HepG2 (cell line): ENCODE data around the gene TM4SF20. TPM values are rescaled to one million over a fixed set of nuclear protein-coding genes. Genes with fewer than 3 reads are reported as not detected.
A peak's percentile ranks its signal among the peaks of the same experiment; 100 is the strongest.

Experiments used
- ATAC-seq: fragments of 200-7000 bp; cut with Tn5 transposase; 3 replicates; pipeline ENCODE4 v1.9.1; 2020; ENCODE audit warnings: mild to moderate bottlenecking, moderate library complexity
- BruUV-seq: library from RNA; stranded (reverse); fragments of 400-500 nt; replicated peaks from 2 replicates; lab custom pipeline; 2021; lab: Mats Ljungman, UMichigan
- CTCF ChIA-PET: fragments of 300-600 bp; formaldehyde crosslinking; extraction: SDS; loops from one replicate; lab custom pipeline; 2021; ENCODE audit warnings: low total read pairs, inconsistent platforms, low intra/inter-chr PET ratio; lab: Yijun Ruan, JAX
- POLR2A ChIA-PET: fragments of 350-600 bp; sonication (Branson Sonifier 250); formaldehyde crosslinking; loops from one replicate; lab custom pipeline; 2020; ENCODE audit warnings: antibody characterized with exemption, inconsistent platforms; lab: Yijun Ruan, JAX
- DNase-seq: peaks from one replicate; pipeline ENCODE4 v3.0.0-alpha.2; 2015; ENCODE audit warnings: low spot score
- FAIRE-seq: peaks from 3 replicates; lab custom pipeline; 2011; peaks lifted over from hg19 to GRCh38; lab: Jason Lieb, UNC
- H2AFZ ChIP-seq: one replicate; pipeline ENCODE4 v1.6.1; 2011; ENCODE audit warnings: low read length, inconsistent platforms
- H3K27ac ChIP-seq: fragments of 300-600 bp; 3 replicates; pipeline ENCODE4 v1.8.0; 2011; ENCODE audit warnings: mixed run types, mild to moderate bottlenecking, mixed read lengths, low read length, inconsistent platforms; ENCODE audit not compliant: insufficient read depth; ENCODE audit errors: extremely low read length
- H3K27me3 ChIP-seq, 2 experiments: fragments of 200-600 bp in 1 of 2; 2 replicates in 1 of 2; 3 replicates in 1 of 2; pipeline versions ENCODE4 v1.6.0 to v1.8.0; 2011; ENCODE audit warnings: low read length in 2 of 2, mild to moderate bottlenecking in 2 of 2, moderate library complexity in 2 of 2, inconsistent platforms in 1 of 2; ENCODE audit not compliant: insufficient read depth in 2 of 2, control insufficient read depth in 1 of 2
- H3K36me3 ChIP-seq, 2 experiments: fragments of 200-600 bp in 1 of 2; replicated peaks in 1 of 2; 2 replicates in 1 of 2; 3 replicates in 1 of 2; pipeline versions ENCODE4 v1.5.1 to v1.8.0; 2011; ENCODE audit warnings: low read length in 2 of 2, inconsistent platforms in 1 of 2; ENCODE audit not compliant: insufficient read depth in 2 of 2, control insufficient read depth in 1 of 2
- H3K4me1 ChIP-seq: 2 replicates; pipeline ENCODE4 v1.5.1; 2012; ENCODE audit warnings: low read length, inconsistent platforms; ENCODE audit not compliant: insufficient read depth
- H3K4me2 ChIP-seq: 2 replicates; pipeline ENCODE4 v1.6.0; 2011; ENCODE audit warnings: low read depth, low read length, inconsistent platforms
- H3K4me3 ChIP-seq, 3 experiments: fragments of 200-600 bp in 1 of 3; sonication (generic), shearing (Covaris generic) in 1 of 3; replicated peaks in 1 of 3; 2 replicates each; pipeline ENCODE4 v1.5.1; 2011 to 2016; ENCODE audit warnings: low read length in 3 of 3, inconsistent platforms in 2 of 3, low read depth in 2 of 3, mild to moderate bottlenecking in 2 of 3, control low read depth in 1 of 3, mixed read lengths in 1 of 3; ENCODE audit not compliant: insufficient read depth in 1 of 3
- H3K79me2 ChIP-seq: one replicate; pipeline ENCODE4 v1.6.1; 2011; ENCODE audit warnings: low read length, inconsistent platforms; ENCODE audit not compliant: insufficient read depth
- H3K9ac ChIP-seq: 2 replicates; pipeline ENCODE4 v1.6.0; 2011; ENCODE audit warnings: mild to moderate bottlenecking, low read depth, low read length, inconsistent platforms; ENCODE audit not compliant: insufficient read depth
- H3K9me3 ChIP-seq: 2 replicates; pipeline ENCODE4 v1.5.1; 2012; ENCODE audit warnings: mild to moderate bottlenecking, low read length
- H4K20me1 ChIP-seq: 2 replicates; pipeline ENCODE4 v1.6.0; 2011; ENCODE audit warnings: inconsistent platforms, mild to moderate bottlenecking, low read length, moderate library complexity; ENCODE audit not compliant: insufficient read depth
- FOSL2 ChIP-seq: sonication (generic); formaldehyde crosslinking; IDR thresholded peaks from 2 replicates; pipeline ENCODE4 v1.4.0; 2020; ENCODE audit warnings: missing genetic modification reagents
- FOXJ3 ChIP-seq: sonication (generic); formaldehyde crosslinking; IDR thresholded peaks from 2 replicates; pipeline ENCODE4 v1.4.0; 2020; ENCODE audit warnings: missing genetic modification reagents, mild to moderate bottlenecking, borderline replicate concordance
- HES4 ChIP-seq: sonication (generic); formaldehyde crosslinking; IDR thresholded peaks from 2 replicates; pipeline ENCODE4 v1.9.0; 2021; ENCODE audit warnings: mild to moderate bottlenecking, missing genetic modification reagents, borderline replicate concordance
- NPAS2 ChIP-seq: sonication (generic); formaldehyde crosslinking; IDR thresholded peaks from 2 replicates; pipeline ENCODE4 v1.8.0; 2022; ENCODE audit warnings: mild to moderate bottlenecking, missing genetic modification reagents, borderline replicate concordance
- ZNF670 ChIP-seq: sonication (generic); formaldehyde crosslinking; IDR thresholded peaks from 2 replicates; pipeline ENCODE4 v1.8.0; 2022; ENCODE audit warnings: mild to moderate bottlenecking, missing genetic modification reagents, borderline replicate concordance
- WGBS: methylation state at CpG from one replicate; pipeline ENCODE4 v1.1.6; 2017; ENCODE audit warnings: low lambda C conversion rate; 5-methylcytosine and 5-hydroxymethylcytosine counted together
- in situ Hi-C: cut with HindIII; loops from 2 replicates; pipeline ENCODE4 v1.10.0; 2017; ENCODE audit warnings: low pct_unique_long_range_greater_than_20kb; ENCODE audit not compliant: extremely low pct_ligation_motif_present
- intact Hi-C: fragments of 100-400 bp; cut with micrococcal nuclease; formaldehyde crosslinking; loops from one replicate; pipeline ENCODE4 v1.10.0; 2022; ENCODE audit not compliant: unreplicated experiment
- polyA plus RNA-seq, 8 experiments: library from polyadenylated mRNA; depleted of rRNA in 3 of 8; stranded (reverse) in 7 of 8; unstranded in 1 of 8; fragments of >200 nt; fragmentation: Illumina TruSeq in 4 of 8; extraction: Trizol in 4 of 8; gene quantifications; 2 replicates each; pipeline versions ENCODE4 v1.2.1 to v1.2.3, GENCODE V29; 2011 to 2016; ENCODE audit warnings: low read depth in 4 of 8, missing spikeins in 1 of 8, mixed read lengths in 1 of 8; ENCODE audit not compliant: insufficient read depth in 1 of 8
- total RNA-seq, 5 experiments: library from RNA; depleted of rRNA; stranded (reverse); fragments of >200 nt; fragmentation: Illumina TruSeq; extraction: Trizol; gene quantifications; 2 replicates each; pipeline ENCODE4 v1.2.3, GENCODE V29; 2016; ENCODE audit warnings: low read depth in 1 of 5
- TF ChIP-seq, protein P1 (sequence below): sonication (generic); formaldehyde crosslinking; IDR thresholded peaks from 2 replicates; pipeline ENCODE4 v1.4.0; 2020; ENCODE audit warnings: mild to moderate bottlenecking, missing genetic modification reagents, borderline replicate concordance
- TF ChIP-seq, protein P2 (sequence below): sonication (generic); formaldehyde crosslinking; IDR thresholded peaks from 2 replicates; pipeline ENCODE4 v1.4.0; 2020; ENCODE audit warnings: missing genetic modification reagents, borderline replicate concordance
- TF ChIP-seq, protein P3 (sequence below): sonication (generic); formaldehyde crosslinking; IDR thresholded peaks from 2 replicates; pipeline ENCODE4 v1.8.1; 2023; ENCODE audit warnings: mild to moderate bottlenecking, missing genetic modification reagents
- TF ChIP-seq, protein P4 (sequence below): sonication (generic); formaldehyde crosslinking; conservative IDR thresholded peaks from 2 replicates; pipeline ENCODE4 v1.4.0; 2020; ENCODE audit warnings: missing genetic modification reagents
- TF ChIP-seq, protein P5 (sequence below): sonication (generic); formaldehyde crosslinking; IDR thresholded peaks from 2 replicates; pipeline ENCODE4 v1.4.0; 2020; ENCODE audit warnings: missing genetic modification reagents

Gene TM4SF20
- total and polyA plus RNA-seq, 2 of the 13 experiments (the other 11 are each of a cell fraction or from before 2014, with no cell fraction given), result not detected

DNA sequence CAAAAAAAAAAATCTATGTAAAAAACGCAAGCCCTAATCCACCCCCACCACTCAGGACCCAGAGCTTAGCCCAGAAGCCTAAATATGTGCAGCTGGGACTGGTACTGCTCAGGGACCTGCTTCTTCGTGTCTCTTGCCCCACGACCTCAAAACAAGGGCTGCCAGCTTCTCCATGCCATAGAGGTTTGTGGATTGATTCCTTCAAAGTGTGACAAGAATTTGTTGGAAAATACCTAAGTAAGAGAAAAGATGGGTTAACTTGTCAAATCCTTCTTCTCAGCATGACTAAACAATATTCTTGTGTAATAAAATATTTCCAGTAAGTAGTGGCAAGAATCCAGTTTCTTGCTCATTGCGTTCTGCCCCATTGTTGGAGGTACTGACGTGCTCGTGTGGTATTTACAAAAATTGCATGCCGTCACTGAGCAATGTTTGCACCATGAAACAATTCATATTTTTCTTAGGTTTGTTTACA is 9.5 kb upstream of the TM4SF20 start:
- ChIA-PET POLR2A (no interaction called here), CTCF (no interaction called here)
- Histone ChIP-seq H3K4me2 (peak overlapping the region; percentile 36), H3K79me2 (no peaks in the 10 kb centered on the region), H3K36me3 (no peaks in the 10 kb centered on the region), H4K20me1 (no peaks in the 10 kb centered on the region), H3K4me3 (no peak overlapping the region), H3K9me3 (no peaks in the 10 kb centered on the region), H3K27me3 (peaks cover 0 to 12% of the 10 kb centered on the region in 2 experiments; a peak in 2 of 5 replicates), H2AFZ (no peak overlapping the region), H3K27ac (no peak overlapping the region), H3K9ac (no peak overlapping the region), H3K4me1 (peaks cover 4% of the 10 kb centered on the region; the same call in 1 of the 2 replicates)
- intact Hi-C loops, result no loop called here
- ATAC-seq (no peak), DNase-seq (no peak), FAIRE-seq (no peak)
- in situ Hi-C loops, result no loop called here
- BruUV-seq, result no TSS peak
- 15% methylated on average over 7 of the region's 7 CpGs for WGBS
- TF ChIP-seq, protein P1, sequence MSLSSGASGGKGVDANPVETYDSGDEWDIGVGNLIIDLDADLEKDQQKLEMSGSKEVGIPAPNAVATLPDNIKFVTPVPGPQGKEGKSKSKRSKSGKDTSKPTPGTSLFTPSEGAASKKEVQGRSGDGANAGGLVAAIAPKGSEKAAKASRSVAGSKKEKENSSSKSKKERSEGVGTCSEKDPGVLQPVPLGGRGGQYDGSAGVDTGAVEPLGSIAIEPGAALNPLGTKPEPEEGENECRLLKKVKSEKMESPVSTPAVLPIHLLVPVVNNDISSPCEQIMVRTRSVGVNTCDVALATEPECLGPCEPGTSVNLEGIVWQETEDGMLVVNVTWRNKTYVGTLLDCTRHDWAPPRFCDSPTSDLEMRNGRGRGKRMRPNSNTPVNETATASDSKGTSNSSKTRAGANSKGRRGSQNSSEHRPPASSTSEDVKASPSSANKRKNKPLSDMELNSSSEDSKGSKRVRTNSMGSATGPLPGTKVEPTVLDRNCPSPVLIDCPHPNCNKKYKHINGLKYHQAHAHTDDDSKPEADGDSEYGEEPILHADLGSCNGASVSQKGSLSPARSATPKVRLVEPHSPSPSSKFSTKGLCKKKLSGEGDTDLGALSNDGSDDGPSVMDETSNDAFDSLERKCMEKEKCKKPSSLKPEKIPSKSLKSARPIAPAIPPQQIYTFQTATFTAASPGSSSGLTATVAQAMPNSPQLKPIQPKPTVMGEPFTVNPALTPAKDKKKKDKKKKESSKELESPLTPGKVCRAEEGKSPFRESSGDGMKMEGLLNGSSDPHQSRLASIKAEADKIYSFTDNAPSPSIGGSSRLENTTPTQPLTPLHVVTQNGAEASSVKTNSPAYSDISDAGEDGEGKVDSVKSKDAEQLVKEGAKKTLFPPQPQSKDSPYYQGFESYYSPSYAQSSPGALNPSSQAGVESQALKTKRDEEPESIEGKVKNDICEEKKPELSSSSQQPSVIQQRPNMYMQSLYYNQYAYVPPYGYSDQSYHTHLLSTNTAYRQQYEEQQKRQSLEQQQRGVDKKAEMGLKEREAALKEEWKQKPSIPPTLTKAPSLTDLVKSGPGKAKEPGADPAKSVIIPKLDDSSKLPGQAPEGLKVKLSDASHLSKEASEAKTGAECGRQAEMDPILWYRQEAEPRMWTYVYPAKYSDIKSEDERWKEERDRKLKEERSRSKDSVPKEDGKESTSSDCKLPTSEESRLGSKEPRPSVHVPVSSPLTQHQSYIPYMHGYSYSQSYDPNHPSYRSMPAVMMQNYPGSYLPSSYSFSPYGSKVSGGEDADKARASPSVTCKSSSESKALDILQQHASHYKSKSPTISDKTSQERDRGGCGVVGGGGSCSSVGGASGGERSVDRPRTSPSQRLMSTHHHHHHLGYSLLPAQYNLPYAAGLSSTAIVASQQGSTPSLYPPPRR (CRISPR knock-in tag), result no peak
- TF ChIP-seq FOSL2 (no peak), FOXJ3 (no peak), ZNF670 (no peak), HES4 (CRISPR knock-in tag) (no peak), NPAS2 (CRISPR knock-in tag) (no peak)
- TF ChIP-seq, protein P2, sequence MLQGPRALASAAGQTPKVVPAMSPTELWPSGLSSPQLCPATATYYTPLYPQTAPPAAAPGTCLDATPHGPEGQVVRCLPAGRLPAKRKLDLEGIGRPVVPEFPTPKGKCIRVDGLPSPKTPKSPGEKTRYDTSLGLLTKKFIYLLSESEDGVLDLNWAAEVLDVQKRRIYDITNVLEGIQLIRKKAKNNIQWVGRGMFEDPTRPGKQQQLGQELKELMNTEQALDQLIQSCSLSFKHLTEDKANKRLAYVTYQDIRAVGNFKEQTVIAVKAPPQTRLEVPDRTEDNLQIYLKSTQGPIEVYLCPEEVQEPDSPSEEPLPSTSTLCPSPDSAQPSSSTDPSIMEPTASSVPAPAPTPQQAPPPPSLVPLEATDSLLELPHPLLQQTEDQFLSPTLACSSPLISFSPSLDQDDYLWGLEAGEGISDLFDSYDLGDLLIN (CRISPR knock-in tag), result no peak
- TF ChIP-seq, protein P3, sequence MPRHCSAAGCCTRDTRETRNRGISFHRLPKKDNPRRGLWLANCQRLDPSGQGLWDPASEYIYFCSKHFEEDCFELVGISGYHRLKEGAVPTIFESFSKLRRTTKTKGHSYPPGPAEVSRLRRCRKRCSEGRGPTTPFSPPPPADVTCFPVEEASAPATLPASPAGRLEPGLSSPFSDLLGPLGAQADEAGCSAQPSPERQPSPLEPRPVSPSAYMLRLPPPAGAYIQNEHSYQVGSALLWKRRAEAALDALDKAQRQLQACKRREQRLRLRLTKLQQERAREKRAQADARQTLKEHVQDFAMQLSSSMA (CRISPR knock-in tag), result no peak
- TF ChIP-seq, protein P4, sequence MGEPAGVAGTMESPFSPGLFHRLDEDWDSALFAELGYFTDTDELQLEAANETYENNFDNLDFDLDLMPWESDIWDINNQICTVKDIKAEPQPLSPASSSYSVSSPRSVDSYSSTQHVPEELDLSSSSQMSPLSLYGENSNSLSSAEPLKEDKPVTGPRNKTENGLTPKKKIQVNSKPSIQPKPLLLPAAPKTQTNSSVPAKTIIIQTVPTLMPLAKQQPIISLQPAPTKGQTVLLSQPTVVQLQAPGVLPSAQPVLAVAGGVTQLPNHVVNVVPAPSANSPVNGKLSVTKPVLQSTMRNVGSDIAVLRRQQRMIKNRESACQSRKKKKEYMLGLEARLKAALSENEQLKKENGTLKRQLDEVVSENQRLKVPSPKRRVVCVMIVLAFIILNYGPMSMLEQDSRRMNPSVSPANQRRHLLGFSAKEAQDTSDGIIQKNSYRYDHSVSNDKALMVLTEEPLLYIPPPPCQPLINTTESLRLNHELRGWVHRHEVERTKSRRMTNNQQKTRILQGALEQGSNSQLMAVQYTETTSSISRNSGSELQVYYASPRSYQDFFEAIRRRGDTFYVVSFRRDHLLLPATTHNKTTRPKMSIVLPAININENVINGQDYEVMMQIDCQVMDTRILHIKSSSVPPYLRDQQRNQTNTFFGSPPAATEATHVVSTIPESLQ (CRISPR knock-in tag), result no peak
- TF ChIP-seq, protein P5, sequence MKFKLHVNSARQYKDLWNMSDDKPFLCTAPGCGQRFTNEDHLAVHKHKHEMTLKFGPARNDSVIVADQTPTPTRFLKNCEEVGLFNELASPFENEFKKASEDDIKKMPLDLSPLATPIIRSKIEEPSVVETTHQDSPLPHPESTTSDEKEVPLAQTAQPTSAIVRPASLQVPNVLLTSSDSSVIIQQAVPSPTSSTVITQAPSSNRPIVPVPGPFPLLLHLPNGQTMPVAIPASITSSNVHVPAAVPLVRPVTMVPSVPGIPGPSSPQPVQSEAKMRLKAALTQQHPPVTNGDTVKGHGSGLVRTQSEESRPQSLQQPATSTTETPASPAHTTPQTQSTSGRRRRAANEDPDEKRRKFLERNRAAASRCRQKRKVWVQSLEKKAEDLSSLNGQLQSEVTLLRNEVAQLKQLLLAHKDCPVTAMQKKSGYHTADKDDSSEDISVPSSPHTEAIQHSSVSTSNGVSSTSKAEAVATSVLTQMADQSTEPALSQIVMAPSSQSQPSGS, result no peak
